Measurements from ENCODE around the gene MRPL55. TPM values are rescaled to one million over a fixed set of nuclear protein-coding genes. Genes with fewer than 3 reads are reported as not detected.

MRPL55 gene
- total RNA-seq, 2 experiments from 2014 or later = 67.8 to 68.3 TPM

- DNase-seq = no peak
- Mint-ChIP-seq H3K27ac (no peak overlapping the region), H3K4me1 (ENCODE audit: low read depth) (peaks cover 13% of the 10 kb centered on the region), H3K9me3 (no peaks in the 10 kb centered on the region), H3K36me3 (ENCODE audit: low read depth) (peaks cover 24% of the 10 kb centered on the region), H3K27me3 (no peaks in the 10 kb centered on the region), H3K4me3 (no peak overlapping the region)
- POLR2A ChIA-PET = interaction anchor here (1.6 kb wide), 1 partner anchor 30 kb away, joined by 4 read pairs; the partner anchor contains the start of gene MRPL55
- CTCF ChIA-PET = no interaction called here
- no peak for ATAC-seq
- TF ChIP-seq CTCF (IDR thresholded peaks at IDR 0.05) = no peak
- intact Hi-C loops (cut with micrococcal nuclease) = no loop called here
These were observed 29.4 kb downstream of the MRPL55 start for GRCh38 chr1:228079601-228080263.

GRCh38 chr1:228079013-228079412, 30.1 kb downstream of the MRPL55 start:
- H3K9me3 Mint-ChIP-seq = no peaks in the 10 kb centered on the region
- H3K4me1 Mint-ChIP-seq (ENCODE audit: low read depth) = peaks cover 8% of the 10 kb centered on the region
- no peak for DNase-seq
- no peak for TF ChIP-seq CTCF (IDR thresholded peaks at IDR 0.05)
- POLR2A ChIA-PET = interaction anchor here (0.8 to 1.6 kb wide), 2 partner anchors 31 to 316 kb away, joined by 3 to 4 read pairs; partner anchors contain the start of gene MRPL55
- no peak for ATAC-seq
- no peak overlapping the region for H3K4me3 Mint-ChIP-seq
- intact Hi-C loops (cut with micrococcal nuclease) = no loop called here
- peaks cover 17% of the 10 kb centered on the region for H3K36me3 Mint-ChIP-seq (ENCODE audit: low read depth)
- H3K27ac Mint-ChIP-seq = no peak overlapping the region
- H3K27me3 Mint-ChIP-seq = no peaks in the 10 kb centered on the region
- CTCF ChIA-PET = no interaction called here

GRCh38 chr1:228077565-228078330, 31.4 kb downstream of the MRPL55 start:
- ChIA-PET POLR2A (interaction anchor here (0.8 to 1.0 kb wide), 2 partner anchors 33 to 314 kb away, joined by 3 to 4 read pairs; no protein-coding TSS in a partner anchor), CTCF (interaction anchor here (1.5 to 2.0 kb wide), 2 partner anchors 53 to 73 kb away, joined by 4 to 7 read pairs; no protein-coding TSS in a partner anchor)
- Mint-ChIP-seq H3K4me3 (no peak overlapping the region), H3K27ac (no peak overlapping the region), H3K27me3 (no peaks in the 10 kb centered on the region), H3K4me1 (ENCODE audit: low read depth) (peaks cover 8% of the 10 kb centered on the region), H3K36me3 (ENCODE audit: low read depth) (peaks cover 7% of the 10 kb centered on the region), H3K9me3 (no peaks in the 10 kb centered on the region)
- ATAC-seq (no peak), DNase-seq (peak; percentile 0)
- TF ChIP-seq CTCF (IDR thresholded peaks at IDR 0.05) = no peak
- intact Hi-C loops (cut with micrococcal nuclease) = no loop called here

- Mint-ChIP-seq H3K27ac (no peak overlapping the region), H3K27me3 (no peaks in the 10 kb centered on the region), H3K36me3 (ENCODE audit: low read depth) (peaks cover 7% of the 10 kb centered on the region), H3K4me3 (no peak overlapping the region), H3K4me1 (ENCODE audit: low read depth) (peaks cover 8% of the 10 kb centered on the region), H3K9me3 (no peaks in the 10 kb centered on the region)
- intact Hi-C loops (cut with micrococcal nuclease) = no loop called here
- ATAC-seq (no peak), DNase-seq (no peak)
- no peak for TF ChIP-seq CTCF (IDR thresholded peaks at IDR 0.05)
- ChIA-PET POLR2A (no interaction called here), CTCF (interaction anchor here (1.5 to 2.0 kb wide), 2 partner anchors 54 to 72 kb away, joined by 4 to 7 read pairs; no protein-coding TSS in a partner anchor)
These were observed 32.2 kb downstream of the MRPL55 start for GRCh38 chr1:228076796-228077430.

Measured in activated CD8-positive, alpha-beta T cell treated with anti-CD3 and anti-CD28 coated beads for 36 hours (primary cell).